GM12878 (cell line): ENCODE results near the gene IRGQ. TPM values are rescaled to one million over a fixed set of nuclear protein-coding genes. Genes with fewer than 3 reads are reported as not detected.

Experiments
- ATF3 ChIP-seq: IDR thresholded peaks from 2 replicates; pipeline ENCODE4 v1.6.1; 2011; ENCODE audit warnings: low read depth, mild to moderate bottlenecking, low read length, moderate library complexity, borderline replicate concordance; ENCODE audit errors: extremely low read depth
- ATF7 ChIP-seq: fragments of 450-650 bp; IDR thresholded peaks from 2 replicates; pipeline ENCODE4 v1.6.1; 2016; ENCODE audit warnings: low read depth, mild to moderate bottlenecking
- BHLHE40 ChIP-seq, 2 experiments: fragments of 450-650 bp in 1 of 2; IDR thresholded peaks; 2 replicates each; pipeline ENCODE4 v1.6.1; 2011 to 2017; ENCODE audit warnings: low read depth in 2 of 2, borderline replicate concordance in 1 of 2, improper control_type of control experiment in 1 of 2, low read length in 1 of 2, mild to moderate bottlenecking in 1 of 2
- BMI1 ChIP-seq: fragments of 450-650 bp; IDR thresholded peaks from 2 replicates; pipeline ENCODE4 v1.6.1; 2016; ENCODE audit warnings: mild to moderate bottlenecking, moderate library complexity, borderline replicate concordance
- DPF2 ChIP-seq: fragments of 450-650 bp; IDR thresholded peaks from 2 replicates; pipeline ENCODE4 v1.6.1; 2017; ENCODE audit warnings: mild to moderate bottlenecking
- EED ChIP-seq: sonication (generic); IDR thresholded peaks from 2 replicates; pipeline ENCODE4 v1.6.1; 2016; ENCODE audit warnings: antibody characterized with exemption, low read depth
- EGR1 ChIP-seq, 2 experiments: IDR thresholded peaks; 1 replicate in 1 of 2; 2 replicates in 1 of 2; pipeline ENCODE4 v1.6.1; 2011 to 2012; ENCODE audit warnings: low read depth in 2 of 2, low read length in 2 of 2, borderline replicate concordance in 1 of 2, mild to moderate bottlenecking in 1 of 2, moderate library complexity in 1 of 2
- EP300 ChIP-seq, 2 experiments: fragments of 150-350 bp in 1 of 2; IDR thresholded peaks; 2 replicates each; pipeline ENCODE4 v1.6.1; 2011 to 2012; ENCODE audit warnings: low read depth in 2 of 2, low read length in 2 of 2, borderline replicate concordance in 1 of 2, improper control_type of control experiment in 1 of 2, inconsistent platforms in 1 of 2; ENCODE audit not compliant: control insufficient read depth in 1 of 2
- FOS ChIP-seq: IDR thresholded peaks from 3 replicates; pipeline ENCODE4 v1.6.1; 2011; ENCODE audit warnings: borderline replicate concordance; ENCODE audit not compliant: insufficient read length; ENCODE audit errors: extremely low read depth
- FOXK2 ChIP-seq: fragments of 450-650 bp; IDR thresholded peaks from 2 replicates; pipeline ENCODE4 v1.6.1; 2017; ENCODE audit warnings: mild to moderate bottlenecking, moderate library complexity
- HDGF ChIP-seq: fragments of 450-650 bp; IDR thresholded peaks from 2 replicates; pipeline ENCODE4 v1.6.1; 2016; ENCODE audit warnings: antibody characterized with exemption
- HSF1 ChIP-seq: fragments of 150-350 bp; IDR thresholded peaks from 2 replicates; pipeline ENCODE4 v1.6.1; 2014; ENCODE audit warnings: mild to moderate bottlenecking, low read depth, low read length
- JUND ChIP-seq: IDR thresholded peaks from 2 replicates; pipeline ENCODE4 v1.6.1; 2012; ENCODE audit warnings: low read depth, mild to moderate bottlenecking, low read length, improper control_type of control experiment, moderate library complexity
- MEF2A ChIP-seq: IDR thresholded peaks from 2 replicates; pipeline ENCODE4 v1.6.1; 2011; ENCODE audit warnings: low read depth, mild to moderate bottlenecking, low read length, moderate library complexity; ENCODE audit not compliant: insufficient read depth
- MEF2B ChIP-seq: fragments of 450-650 bp; IDR thresholded peaks from 2 replicates; pipeline ENCODE4 v1.6.1; 2018; ENCODE audit warnings: mild to moderate bottlenecking, moderate library complexity; ENCODE audit not compliant: partially characterized antibody, poor library complexity, severe bottlenecking
- PAX8 ChIP-seq: fragments of 450-650 bp; IDR thresholded peaks from 2 replicates; pipeline ENCODE4 v1.6.1; 2017; ENCODE audit warnings: mild to moderate bottlenecking, moderate library complexity
- PML ChIP-seq: IDR thresholded peaks from 2 replicates; pipeline ENCODE4 v1.6.1; 2012; ENCODE audit warnings: low read length, inconsistent platforms
- SKIL ChIP-seq: fragments of 450-650 bp; IDR thresholded peaks from 2 replicates; pipeline ENCODE4 v1.6.1; 2017; ENCODE audit warnings: mild to moderate bottlenecking, low read depth, inconsistent platforms; ENCODE audit not compliant: poor library complexity, severe bottlenecking
- polyA plus RNA-seq, 11 experiments: library from polyadenylated mRNA; depleted of rRNA in 4 of 11; unstranded in 6 of 11; stranded (reverse) in 5 of 11; fragments of >200 nt; fragmentation: Nextera tagmentation in 4 of 11; fragmentation: Illumina TruSeq in 1 of 11; extraction: Ambion mirVana in 4 of 11; extraction: Trizol in 1 of 11; gene quantifications; 1 replicate in 1 of 11; 2 replicates in 10 of 11; pipeline versions ENCODE4 v1.2.1 to v1.2.3, GENCODE V29; 2011 to 2016; ENCODE audit warnings: inconsistent platforms in 2 of 11, missing spikeins in 2 of 11, low read depth in 1 of 11
- total RNA-seq, 4 experiments: library from RNA; depleted of rRNA in 3 of 4; stranded (reverse); fragments of >200 nt in 3 of 4; fragmentation: Illumina TruSeq in 1 of 4; extraction: Trizol in 1 of 4; gene quantifications; 2 replicates each; pipeline versions ENCODE4 v1.2.1 to v1.2.3, GENCODE V29; 2013 to 2021

IRGQ gene
- total and polyA plus RNA-seq, 10 of the 15 experiments (the other 5 are each of a cell fraction or from before 2014, with no cell fraction given), result 3.3 to 20.8 (median 9.0) TPM

- TF ChIP-seq MEF2B (peak; percentile 49), EED (peak; percentile 70), ATF3 (no peak), FOXK2 (peak; percentile 69; the same call in 1 of the 2 replicates), JUND (peak; percentile 56; the same call in 1 of the 2 replicates), BMI1 (no peak), PML (peak; percentile 75), FOS (no peak), MEF2A (no peak), EGR1 (IDR thresholded peaks at IDR 0.05; ENCODE audit: borderline replicate concordance in 1 of 2, low read depth in 2 of 2, low read length in 2 of 2) (peak in 1 of 2 experiments; percentile 2; a peak in 1 of 3 replicates), HDGF (peak; percentile 21), BHLHE40 (IDR thresholded peaks at IDR 0.05; ENCODE audit: borderline replicate concordance in 1 of 2, low read depth in 2 of 2, low read length in 1 of 2) (peak; percentile 31 to 78; a peak in 3 of 4 replicates), PAX8 (no peak), ATF7 (peak; percentile 12; the same call in 1 of the 2 replicates), DPF2 (peak; percentile 80; the same call in 1 of the 2 replicates), EP300 (IDR thresholded peaks at IDR 0.05; ENCODE audit: borderline replicate concordance in 1 of 2, control insufficient read depth in 1 of 2, low read depth in 2 of 2, low read length in 2 of 2) (no peak), HSF1 (no peak), SKIL (no peak)
Measured at GRCh38 chr19:43619262-43620060, 23.5 kb upstream of the IRGQ start, which contains the start of gene ZNF428 (continued).
